ENCODE results near the gene KRT20. TPM values are rescaled to one million over a fixed set of nuclear protein-coding genes. Genes with fewer than 3 reads are reported as not detected.
A peak's percentile ranks its signal among the peaks of the same experiment; 100 is the strongest.

The KRT20 gene
- total and polyA plus RNA-seq, 2 of the 13 experiments (the other 11 are each of a cell fraction or from before 2014, with no cell fraction given): 0.13 to 0.20 TPM

DNA sequence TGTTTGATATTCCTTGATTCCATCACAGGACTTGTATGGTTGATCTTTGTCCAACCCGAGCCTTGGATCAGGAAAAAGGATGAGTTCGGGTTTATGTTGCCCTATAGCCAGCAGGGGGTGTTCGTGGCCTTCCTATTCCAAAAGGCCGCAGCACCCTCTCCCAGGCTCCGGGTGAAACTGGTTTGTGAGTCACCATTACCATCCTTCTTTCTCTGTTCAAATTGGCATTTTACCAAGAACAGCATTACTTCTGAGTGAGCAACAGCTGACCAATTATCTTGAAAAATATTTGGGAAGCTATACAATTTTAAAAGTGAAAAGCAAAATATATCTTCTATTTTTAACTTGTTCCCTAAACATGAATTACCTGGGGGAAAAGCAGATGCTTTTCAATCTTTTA is 24.3 kb upstream of the KRT20 start (continued):
- TF ChIP-seq ATAD3A (CRISPR knock-in tag; IDR thresholded peaks at IDR 0.05) (no peak), REPIN1 (CRISPR knock-in tag; IDR thresholded peaks at IDR 0.05; ENCODE audit: borderline replicate concordance, low read depth) (no peak), FOSL2 (CRISPR knock-in tag; IDR thresholded peaks at IDR 0.05) (peak; percentile 92), CTCF (CRISPR knock-in tag; IDR thresholded peaks at IDR 0.05) (peak; percentile 94), ZNF24 (IDR thresholded peaks at IDR 0.05) (peak; percentile 66; the same call in 1 of the 2 replicates), ZNF678 (CRISPR knock-in tag; IDR thresholded peaks at IDR 0.05) (no peak), ASH2L (IDR thresholded peaks at IDR 0.05; ENCODE audit: insufficient read length, low read depth, low read length) (no peak), TCF12 (IDR thresholded peaks at IDR 0.05) (no peak), TCF12 (CRISPR knock-in tag; IDR thresholded peaks at IDR 0.05) (no peak), THAP7 (CRISPR knock-in tag; IDR thresholded peaks at IDR 0.05) (no peak), RAD21 (CRISPR knock-in tag; IDR thresholded peaks at IDR 0.05) (peak; percentile 99), NR1H2 (CRISPR knock-in tag; IDR thresholded peaks at IDR 0.05; ENCODE audit: borderline replicate concordance, low read depth) (no peak), POLR2AphosphoS5 (IDR thresholded peaks at IDR 0.05; ENCODE audit: low read depth, low read length) (no peak), ARID5B (CRISPR knock-in tag; IDR thresholded peaks at IDR 0.05) (peak; percentile 49), BHLHE40 (IDR thresholded peaks at IDR 0.05; ENCODE audit: low read length) (no peak), ZNF775 (CRISPR knock-in tag; IDR thresholded peaks at IDR 0.05; ENCODE audit: borderline replicate concordance) (no peak), IKZF4 (CRISPR knock-in tag; IDR thresholded peaks at IDR 0.05; ENCODE audit: borderline replicate concordance, low read depth, not compliant biosample characterization) (no peak), SRSF1 (optimal IDR thresholded peaks at IDR 0.05; ENCODE audit: low read depth, low read length) (no peak), SOX5 (CRISPR knock-in tag; IDR thresholded peaks at IDR 0.05; ENCODE audit: borderline replicate concordance) (peak; percentile 21; the same call in 1 of the 2 replicates), MYC (CRISPR knock-in tag; IDR thresholded peaks at IDR 0.05; ENCODE audit: borderline replicate concordance) (no peak), ARHGAP35 (CRISPR knock-in tag; IDR thresholded peaks at IDR 0.05; ENCODE audit: borderline replicate concordance) (no peak), ZNF335 (CRISPR knock-in tag; IDR thresholded peaks at IDR 0.05) (no peak), TBL1XR1 (IDR thresholded peaks at IDR 0.05; ENCODE audit: borderline replicate concordance, low read length, partially characterized antibody) (peak; percentile 49), NFKBIZ (CRISPR knock-in tag; IDR thresholded peaks at IDR 0.05) (no peak; the same call in 1 of the 2 replicates), ATF7-NPFF (CRISPR knock-in tag; IDR thresholded peaks at IDR 0.05; ENCODE audit: low read depth) (no peak), CC2D1A (CRISPR knock-in tag; IDR thresholded peaks at IDR 0.05) (no peak), HMG20A (CRISPR knock-in tag; IDR thresholded peaks at IDR 0.05; ENCODE audit: borderline replicate concordance) (peak; percentile 23; the same call in 1 of the 2 replicates), ZSCAN25 (CRISPR knock-in tag; IDR thresholded peaks at IDR 0.05) (no peak)

All from HepG2 (cell line).